Retinal pigment epithelial cell (primary cell): Measurements from ENCODE around the gene PCDHA6.
A peak's percentile ranks its signal among the peaks of the same experiment; 100 is the strongest.
"Not testable (repeated sequence)": the region's sequence is repeated elsewhere in the genome, so short reads cannot be mapped to it uniquely, and the experiment has no call there.

Source experiments
- DNase-seq: peaks from one replicate; pipeline ENCODE4 v3.0.0-alpha.2; 2010; ENCODE audit warnings: low read depth
- H3K4me3 ChIP-seq: 2 replicates; pipeline ENCODE4 v1.5.1; 2011; ENCODE audit warnings: mild to moderate bottlenecking, low read length, control low read depth, moderate library complexity
- CTCF ChIP-seq: conservative IDR thresholded peaks from 2 replicates; pipeline ENCODE4 v1.5.1; 2011; ENCODE audit warnings: low read depth, low read length, control low read depth, inconsistent platforms

The PCDHA6 gene

GRCh38 chr5:140827704-140828361 is at the start of gene PCDHA6:
Gene PCDHA6 (plus strand): TSS chr5:140827960. CDS start chr5:140828092, 132 bp downstream.
- H3K4me3 ChIP-seq, result no peak within 1 kb of the TSS
- DNase-seq, result no peak
- TF ChIP-seq CTCF, result peak; percentile 19

DNA sequence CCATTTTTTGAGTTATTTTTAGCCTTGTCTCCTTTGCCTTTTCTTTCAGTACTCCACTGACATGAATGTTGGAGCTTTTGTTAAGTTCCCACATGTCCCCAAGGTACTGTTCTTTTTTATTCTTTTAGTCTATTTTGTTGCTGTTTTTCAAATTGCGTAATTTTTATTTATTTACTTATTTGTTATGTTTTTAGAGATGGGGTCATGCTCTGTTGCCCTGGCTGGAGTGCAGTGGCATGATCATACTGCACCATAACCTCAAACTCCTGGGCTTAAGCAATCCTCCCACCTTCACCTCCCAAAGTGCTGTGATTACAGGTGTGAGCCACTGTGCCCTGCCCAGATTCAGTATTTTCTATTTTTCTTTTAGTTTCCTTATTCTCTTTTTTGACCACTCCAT is 47.2 kb upstream of the PCDHA6 start:
- no peak for DNase-seq
- H3K4me3 ChIP-seq, result no peak overlapping the region
- TF ChIP-seq CTCF, result no peak

DNA sequence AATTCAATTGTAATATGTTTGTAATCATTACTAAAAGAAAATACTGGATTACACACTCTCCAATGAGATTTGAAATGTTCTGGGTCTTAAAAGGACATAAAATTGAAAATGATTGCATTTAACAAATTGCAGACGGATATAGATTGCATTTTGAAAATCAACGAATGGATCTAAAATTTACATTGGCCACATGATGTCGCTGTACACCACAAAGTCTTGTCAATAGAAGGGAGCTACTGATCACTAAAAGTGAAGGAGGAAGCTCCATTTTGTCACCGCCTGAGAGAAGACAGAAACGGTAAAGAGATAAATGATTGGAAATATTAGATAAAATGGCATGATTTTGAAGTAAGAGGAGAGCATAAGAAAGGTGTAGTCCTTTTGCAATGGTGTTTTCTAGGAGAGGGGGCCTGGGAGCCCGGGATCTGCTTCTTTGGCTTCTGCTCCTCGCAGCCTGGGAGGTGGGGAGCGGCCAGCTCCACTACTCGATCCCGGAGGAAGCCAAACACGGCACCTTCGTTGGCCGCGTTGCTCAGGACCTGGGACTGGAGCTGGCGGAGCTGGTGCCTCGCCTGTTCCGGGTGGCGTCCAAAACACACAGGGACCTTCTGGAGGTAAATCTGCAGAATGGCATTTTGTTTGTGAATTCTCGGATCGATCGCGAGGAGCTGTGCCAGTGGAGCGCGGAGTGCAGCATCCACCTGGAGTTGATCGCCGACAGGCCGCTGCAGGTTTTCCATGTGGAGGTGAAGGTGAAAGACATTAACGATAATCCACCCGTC is 41.7 kb upstream of the PCDHA6 start, which contains the start of gene PCDHA1:
Gene PCDHA1, plus strand, starts transcription at position 236 of the 782 bp plus-strand sequence.
- no peak for DNase-seq
- no peak within 1 kb of the TSS for H3K4me3 ChIP-seq
- TF ChIP-seq CTCF, result no peak

- DNase-seq, H3K4me3 ChIP-seq: not testable (repeated sequence)
Measured at GRCh38 chr5:140787422-140787821, 40.3 kb upstream of the PCDHA6 start.

- not testable (repeated sequence) for DNase-seq, H3K4me3 ChIP-seq
Measured at GRCh38 chr5:140787849-140788504, 39.8 kb upstream of the PCDHA6 start.

DNA sequence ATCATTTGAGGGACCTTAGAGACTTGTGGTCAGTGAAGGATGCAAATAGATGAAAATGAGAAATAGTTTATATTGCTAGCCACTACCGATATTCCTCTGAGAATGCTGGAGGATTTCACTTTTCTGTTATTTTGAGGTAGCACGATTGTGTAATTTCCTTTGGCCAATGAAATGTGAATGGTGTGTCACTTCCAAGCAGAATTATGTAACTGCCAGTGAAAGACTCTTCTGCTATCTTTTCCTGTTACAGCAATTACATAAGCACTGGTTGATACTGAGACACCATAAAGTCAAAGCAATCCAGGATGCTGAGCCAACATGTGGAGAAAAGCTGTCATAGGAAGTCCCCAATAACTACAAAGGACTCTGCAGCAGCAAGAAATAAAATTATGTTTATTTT is 36.7 kb upstream of the PCDHA6 start:
- H3K4me3 ChIP-seq, result no peak overlapping the region
- no peak for TF ChIP-seq CTCF
- DNase-seq, result no peak

DNA sequence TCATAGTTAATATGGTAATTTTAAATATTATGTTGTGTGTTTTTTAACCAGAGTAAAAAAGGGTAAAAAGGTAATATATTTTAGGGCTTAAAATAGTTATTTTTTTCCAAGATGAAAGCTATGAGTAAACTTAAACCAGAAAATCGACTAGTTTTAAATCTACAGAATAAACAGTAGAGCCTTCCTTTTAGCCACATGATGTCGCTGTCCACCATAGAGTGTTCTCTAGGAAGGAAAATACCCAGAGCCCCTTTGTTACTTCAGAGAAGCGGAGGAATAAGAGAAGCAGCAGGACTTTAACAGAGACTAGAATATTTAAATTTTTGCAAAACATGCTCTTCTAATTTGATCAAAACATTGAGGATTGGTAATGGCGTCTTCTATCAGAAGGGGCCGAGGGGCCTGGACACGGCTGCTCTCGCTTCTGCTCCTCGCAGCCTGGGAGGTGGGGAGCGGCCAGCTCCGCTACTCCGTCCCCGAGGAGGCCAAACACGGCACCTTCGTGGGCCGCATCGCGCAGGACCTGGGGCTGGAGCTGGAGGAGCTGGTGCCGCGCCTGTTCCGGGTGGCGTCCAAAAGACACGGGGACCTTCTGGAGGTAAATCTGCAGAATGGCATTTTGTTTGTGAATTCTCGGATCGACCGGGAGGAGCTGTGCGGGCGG is 33.0 kb upstream of the PCDHA6 start, which contains the start of gene PCDHA2:
Gene PCDHA2, plus strand, starts transcription at position 258 of the 664 bp plus-strand sequence.
- TF ChIP-seq CTCF, result no peak
- DNase-seq, result no peak
- H3K4me3 ChIP-seq, result no peak within 1 kb of the TSS
